Measurements from ENCODE around the gene SLC51B.

- TF ChIP-seq, protein P1, sequence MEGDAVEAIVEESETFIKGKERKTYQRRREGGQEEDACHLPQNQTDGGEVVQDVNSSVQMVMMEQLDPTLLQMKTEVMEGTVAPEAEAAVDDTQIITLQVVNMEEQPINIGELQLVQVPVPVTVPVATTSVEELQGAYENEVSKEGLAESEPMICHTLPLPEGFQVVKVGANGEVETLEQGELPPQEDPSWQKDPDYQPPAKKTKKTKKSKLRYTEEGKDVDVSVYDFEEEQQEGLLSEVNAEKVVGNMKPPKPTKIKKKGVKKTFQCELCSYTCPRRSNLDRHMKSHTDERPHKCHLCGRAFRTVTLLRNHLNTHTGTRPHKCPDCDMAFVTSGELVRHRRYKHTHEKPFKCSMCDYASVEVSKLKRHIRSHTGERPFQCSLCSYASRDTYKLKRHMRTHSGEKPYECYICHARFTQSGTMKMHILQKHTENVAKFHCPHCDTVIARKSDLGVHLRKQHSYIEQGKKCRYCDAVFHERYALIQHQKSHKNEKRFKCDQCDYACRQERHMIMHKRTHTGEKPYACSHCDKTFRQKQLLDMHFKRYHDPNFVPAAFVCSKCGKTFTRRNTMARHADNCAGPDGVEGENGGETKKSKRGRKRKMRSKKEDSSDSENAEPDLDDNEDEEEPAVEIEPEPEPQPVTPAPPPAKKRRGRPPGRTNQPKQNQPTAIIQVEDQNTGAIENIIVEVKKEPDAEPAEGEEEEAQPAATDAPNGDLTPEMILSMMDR (IDR thresholded peaks at IDR 0.05) = no peak
- TF ChIP-seq POLR2A (IDR thresholded peaks at IDR 0.05) = no peak
- TF ChIP-seq POLR2AphosphoS5 (IDR thresholded peaks at IDR 0.05) = no peak
Observed at GRCh38 chr15:65072617-65073016, 27.4 kb downstream of the SLC51B start.
